Measurements from ENCODE around the gene SEMA4B. TPM values are rescaled to one million over a fixed set of nuclear protein-coding genes. Genes with fewer than 3 reads are reported as not detected.
"Not testable (repeated sequence)": the region's sequence is repeated elsewhere in the genome, so short reads cannot be mapped to it uniquely, and the experiment has no call there.

The SEMA4B gene
- total RNA-seq, 1 experiment from 2014 or later = 20.9 TPM

- no peak for DNase-seq (ENCODE audit: low read depth)
These were observed 56.6 kb downstream of the SEMA4B start for GRCh38 chr15:90257776-90258175.

GRCh38 chr15:90259524-90259923 lies 58.4 kb downstream of the SEMA4B start:
- DNase-seq (ENCODE audit: low read depth) = no peak

GRCh38 chr15:90260731-90261130 lies 59.6 kb downstream of the SEMA4B start:
- DNase-seq (ENCODE audit: low read depth) = not testable (repeated sequence)

GRCh38 chr15:90261811-90262210 lies 60.7 kb downstream of the SEMA4B start:
- DNase-seq (ENCODE audit: low read depth) = peak; percentile 45

DNA sequence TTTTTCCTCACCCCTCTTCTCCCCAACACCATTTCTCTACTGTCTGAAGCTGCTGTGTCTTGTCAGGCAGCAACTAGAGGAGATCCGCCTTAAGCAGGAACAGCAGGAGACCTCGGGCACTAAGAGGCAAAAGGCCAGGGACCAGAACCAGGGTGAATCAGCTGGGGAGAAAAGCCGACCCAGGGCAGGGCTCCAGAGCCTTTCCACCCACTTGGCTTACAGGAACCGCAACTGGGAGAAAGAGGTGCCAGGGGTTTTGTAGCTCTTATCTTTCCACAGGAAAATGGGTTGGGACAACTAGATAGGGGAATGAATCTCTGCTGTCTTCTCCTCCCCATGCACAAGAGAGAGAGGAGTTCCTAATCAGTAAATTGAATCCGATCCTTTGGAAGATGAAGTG lies 61.3 kb downstream of the SEMA4B start:
- peak; percentile 21 for DNase-seq (ENCODE audit: low read depth)

- peak; percentile 53 for DNase-seq (ENCODE audit: low read depth)
These were observed 63.5 kb downstream of the SEMA4B start for GRCh38 chr15:90264671-90265070.

DNA sequence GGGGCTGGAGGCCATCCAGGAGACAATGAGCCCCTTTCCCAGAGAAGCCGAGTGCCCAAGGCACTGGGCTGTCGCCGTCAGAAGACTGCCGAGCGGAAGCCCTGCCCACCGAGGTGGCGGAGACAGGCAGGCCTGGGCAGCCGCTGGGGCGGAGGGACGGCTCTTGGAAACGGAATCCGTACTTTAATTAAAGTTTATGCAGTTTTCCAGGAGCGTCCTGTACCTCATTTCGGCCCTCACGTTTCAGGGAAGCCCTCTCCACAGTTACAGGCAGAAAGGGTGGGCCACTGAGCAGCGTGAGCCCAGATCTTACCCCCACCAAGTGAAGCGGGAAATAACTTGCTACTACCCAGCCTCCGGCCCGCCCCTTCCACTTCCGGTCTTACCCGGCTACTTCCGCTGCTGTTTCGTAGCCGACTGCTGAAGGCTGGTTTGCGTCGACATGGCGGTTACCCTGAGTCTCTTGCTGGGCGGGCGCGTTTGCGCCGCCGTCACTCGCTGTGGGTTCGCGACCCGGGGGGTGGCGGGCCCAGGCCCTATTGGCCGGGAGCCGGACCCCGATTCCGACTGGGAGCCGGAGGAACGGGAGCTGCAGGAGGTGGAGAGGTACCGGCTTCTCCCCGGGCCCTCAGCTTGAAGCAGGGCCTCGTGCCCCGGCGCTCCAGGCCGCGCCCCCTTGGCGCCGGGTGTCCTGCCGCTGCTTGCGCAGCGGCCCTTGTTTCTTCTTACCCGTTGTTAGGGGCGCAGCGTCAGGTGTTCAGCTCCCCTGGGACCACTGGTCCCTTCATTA lies 64.3 kb downstream of the SEMA4B start, which contains the start of gene NGRN:
NGRN (plus strand) TSS at position 402 of the 790 bp plus-strand sequence; CDS start at position 443, 41 bp downstream.
- peak; percentile 90 for DNase-seq (ENCODE audit: low read depth)

DNA sequence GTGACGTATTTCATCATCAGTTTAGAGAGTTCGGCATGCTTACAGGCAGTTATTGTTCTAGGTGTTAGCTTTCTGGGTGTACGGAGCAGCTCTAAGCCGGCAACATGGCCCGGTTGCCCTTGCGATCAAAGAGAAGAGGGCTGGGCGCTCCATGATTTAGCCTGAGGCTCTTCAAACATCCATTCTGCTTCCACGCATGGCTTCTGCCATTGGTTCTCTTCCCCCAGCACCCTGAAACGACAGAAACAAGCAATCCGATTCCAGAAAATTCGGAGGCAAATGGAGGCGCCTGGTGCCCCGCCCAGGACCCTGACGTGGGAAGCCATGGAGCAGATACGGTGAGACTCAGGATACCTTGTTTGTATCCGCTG lies 64.9 kb downstream of the SEMA4B start:
- peak; percentile 47 for DNase-seq (ENCODE audit: low read depth)

GRCh38 chr15:90266485-90266884 lies 65.4 kb downstream of the SEMA4B start:
- DNase-seq (ENCODE audit: low read depth) = no peak

- DNase-seq (ENCODE audit: low read depth) = no peak
These were observed 67.3 kb downstream of the SEMA4B start for GRCh38 chr15:90268415-90268814.

DNA sequence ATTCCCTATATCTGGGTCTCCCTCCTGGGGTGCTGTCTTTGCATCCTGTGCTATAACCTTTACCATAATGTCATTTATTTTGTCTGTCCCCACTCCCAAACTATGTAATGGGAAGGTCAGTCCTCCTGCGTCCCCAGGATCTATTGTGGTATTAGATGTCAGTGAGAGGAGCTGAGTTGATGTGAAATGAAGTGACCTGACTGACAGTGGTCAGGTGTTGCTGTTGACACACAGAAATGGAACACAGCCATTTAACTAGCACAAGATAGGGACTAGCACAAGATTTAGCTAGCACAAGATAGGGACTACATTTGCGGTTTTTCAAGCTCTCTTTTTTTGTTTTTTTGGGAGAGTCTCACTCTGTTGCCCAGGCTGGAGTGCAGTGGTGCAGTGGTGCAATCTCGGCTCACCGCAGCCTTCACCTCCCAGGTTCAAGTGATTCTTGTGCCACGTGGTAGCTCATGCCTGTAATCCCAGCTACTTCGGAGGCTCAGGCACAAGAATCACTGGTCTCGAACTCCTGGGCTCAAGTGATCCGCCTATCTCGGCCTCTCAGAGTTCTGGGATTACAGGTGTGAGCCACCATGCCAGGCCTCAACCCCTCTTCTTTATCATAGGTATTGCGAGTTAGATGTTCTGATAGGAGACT lies 69.5 kb downstream of the SEMA4B start:
- DNase-seq (ENCODE audit: low read depth) = no peak

DNA sequence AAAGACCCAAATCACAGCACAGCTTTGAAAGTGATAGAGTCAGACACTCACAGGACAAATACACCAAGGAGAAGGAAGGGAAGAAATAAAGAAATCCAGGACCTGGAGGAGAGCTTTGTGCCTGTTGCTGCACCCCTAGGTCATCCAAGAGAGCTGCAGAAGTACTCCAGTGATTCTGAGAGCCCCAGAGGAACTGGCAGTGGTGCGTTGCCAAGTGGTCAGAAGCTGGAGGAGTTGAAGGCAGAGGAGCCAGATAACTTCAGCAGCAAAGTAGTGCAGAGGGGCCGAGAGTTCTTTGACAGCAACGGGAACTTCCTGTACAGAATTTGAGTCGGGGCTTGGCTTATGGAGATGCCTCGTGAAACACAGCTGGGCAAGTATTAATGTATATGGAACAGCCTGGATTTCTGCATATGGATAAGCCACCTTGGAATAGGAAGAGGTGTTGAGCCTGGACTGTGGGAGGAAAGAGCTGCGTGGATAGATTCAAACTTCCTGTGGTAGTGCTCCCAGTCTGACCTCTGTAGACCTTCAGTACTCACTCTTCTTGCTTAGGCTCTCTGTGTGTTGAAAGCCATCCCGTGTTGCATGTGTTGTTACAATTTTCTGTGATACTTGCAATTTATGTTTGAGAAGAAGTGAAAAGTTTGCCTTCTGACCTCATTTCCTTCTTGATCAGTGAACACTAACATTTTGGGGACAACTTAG lies 70.5 kb downstream of the SEMA4B start:
- DNase-seq (ENCODE audit: low read depth) = no peak

DNA sequence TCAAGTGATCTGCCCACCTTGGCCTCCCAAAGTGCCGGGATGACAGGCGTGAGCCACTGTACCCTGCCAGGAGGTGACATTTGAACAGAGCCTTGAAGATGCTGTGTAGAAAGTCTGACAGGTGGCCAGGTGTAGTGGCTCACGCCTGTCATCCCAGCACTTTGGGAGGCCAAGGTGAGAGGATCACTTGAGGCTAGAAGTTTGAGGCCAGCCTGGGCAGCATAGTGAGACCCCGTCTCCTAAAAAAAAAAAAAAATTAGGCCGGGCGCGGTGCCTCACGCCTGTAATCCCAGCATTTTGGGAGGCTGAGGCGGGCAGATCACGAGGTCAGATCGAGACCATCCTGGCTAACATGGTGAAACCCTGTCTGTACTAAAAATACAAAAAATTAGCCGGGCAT lies 77.3 kb downstream of the SEMA4B start:
- DNase-seq (ENCODE audit: low read depth) = not testable (repeated sequence)

Other genes starting within 250 kb of the SEMA4B start
- 5.5 and 5.6 TPM in 2 replicates for gene ZNF710, start 200.0 kb upstream of the SEMA4B start, total RNA-seq (2014; rRNA removed; shearing (Covaris generic))
- gene IDH2, start 98.9 kb upstream of the SEMA4B start, total RNA-seq (2014; rRNA removed; shearing (Covaris generic)) = 90.6 and 95.5 TPM in 2 replicates
- gene CIB1, start 32.6 kb downstream of the SEMA4B start, total RNA-seq (2014; rRNA removed; shearing (Covaris generic)) = 86.9 and 92.3 TPM in 2 replicates
- 4.3 and 5.9 TPM in 2 replicates for gene GDPGP1, start 32.9 kb downstream of the SEMA4B start, total RNA-seq (2014; rRNA removed; shearing (Covaris generic))
- not detected in 2 replicates for gene TTLL13, start 48.2 kb downstream of the SEMA4B start, total RNA-seq (2014; rRNA removed; shearing (Covaris generic))
- 80.3 and 83.4 TPM in 2 replicates for gene NGRN, start 64.3 kb downstream of the SEMA4B start, total RNA-seq (2014; rRNA removed; shearing (Covaris generic))
- 2.9 and 3.7 TPM in 2 replicates for gene ZNF774, start 151.0 kb downstream of the SEMA4B start, total RNA-seq (2014; rRNA removed; shearing (Covaris generic))
- gene IQGAP1, start 186.9 kb downstream of the SEMA4B start, total RNA-seq (2014; rRNA removed; shearing (Covaris generic)) = 234 and 273 TPM in 2 replicates